ENCODE results near the gene NTN3. TPM values are rescaled to one million over a fixed set of nuclear protein-coding genes. Genes with fewer than 3 reads are reported as not detected.

NTN3 gene
- total and polyA plus RNA-seq, 7 donors: 0.01 to 0.20 (median 0.13) TPM; not detected in 3

- DNase-seq: no peak
- H3K27ac ChIP-seq: no peak overlapping the region
- H3K36me3 ChIP-seq (ENCODE audit: insufficient read depth in 1 of 2, low read depth in 1 of 2): no peaks in the 10 kb centered on the region
- WGBS, 3 donors: 89 to 93% (median 90%) methylated on average over 13 of the region's 13 CpGs
- no peak for ATAC-seq
- no peak overlapping the region for H3K4me3 ChIP-seq
- no peaks in the 10 kb centered on the region for H3K27me3 ChIP-seq (ENCODE audit: insufficient read depth in 3 of 3, low read length in 2 of 3)
- TF ChIP-seq, protein P1, sequence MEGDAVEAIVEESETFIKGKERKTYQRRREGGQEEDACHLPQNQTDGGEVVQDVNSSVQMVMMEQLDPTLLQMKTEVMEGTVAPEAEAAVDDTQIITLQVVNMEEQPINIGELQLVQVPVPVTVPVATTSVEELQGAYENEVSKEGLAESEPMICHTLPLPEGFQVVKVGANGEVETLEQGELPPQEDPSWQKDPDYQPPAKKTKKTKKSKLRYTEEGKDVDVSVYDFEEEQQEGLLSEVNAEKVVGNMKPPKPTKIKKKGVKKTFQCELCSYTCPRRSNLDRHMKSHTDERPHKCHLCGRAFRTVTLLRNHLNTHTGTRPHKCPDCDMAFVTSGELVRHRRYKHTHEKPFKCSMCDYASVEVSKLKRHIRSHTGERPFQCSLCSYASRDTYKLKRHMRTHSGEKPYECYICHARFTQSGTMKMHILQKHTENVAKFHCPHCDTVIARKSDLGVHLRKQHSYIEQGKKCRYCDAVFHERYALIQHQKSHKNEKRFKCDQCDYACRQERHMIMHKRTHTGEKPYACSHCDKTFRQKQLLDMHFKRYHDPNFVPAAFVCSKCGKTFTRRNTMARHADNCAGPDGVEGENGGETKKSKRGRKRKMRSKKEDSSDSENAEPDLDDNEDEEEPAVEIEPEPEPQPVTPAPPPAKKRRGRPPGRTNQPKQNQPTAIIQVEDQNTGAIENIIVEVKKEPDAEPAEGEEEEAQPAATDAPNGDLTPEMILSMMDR (IDR thresholded peaks at IDR 0.05): no peak
- H3K4me1 ChIP-seq: peaks cover 8% of the 10 kb centered on the region
- intact Hi-C loops (cut with DNase I): loop anchor here (5.0 kb wide), 2 partner anchors 76 to 84 kb away; partner anchors contain the start of gene ABCA3 (in 2 of the 2)
- H3K9me3 ChIP-seq: no peaks in the 10 kb centered on the region
These were observed 45.2 kb upstream of the NTN3 start for GRCh38 chr16:2425825-2426430.

- Histone ChIP-seq H3K4me3 (no peak overlapping the region), H3K27me3 (ENCODE audit: insufficient read depth in 3 of 3, low read length in 2 of 3) (no peaks in the 10 kb centered on the region), H3K4me1 (peaks cover 8% of the 10 kb centered on the region), H3K36me3 (ENCODE audit: insufficient read depth in 1 of 2, low read depth in 1 of 2) (no peaks in the 10 kb centered on the region), H3K27ac (no peak overlapping the region), H3K9me3 (no peaks in the 10 kb centered on the region)
- DNase-seq (no peak), ATAC-seq (no peak)
- intact Hi-C loops (cut with DNase I): loop anchor here (5.0 kb wide), 2 partner anchors 75 to 85 kb away; partner anchors contain the start of gene ABCA3 (in 2 of the 2)
- WGBS, 3 donors: 86 to 93% (median 92%) methylated on average over 6 of the region's 6 CpGs
- TF ChIP-seq, protein P1 (IDR thresholded peaks at IDR 0.05): no peak
These were observed 44.1 kb upstream of the NTN3 start for GRCh38 chr16:2426941-2427361.

DNA sequence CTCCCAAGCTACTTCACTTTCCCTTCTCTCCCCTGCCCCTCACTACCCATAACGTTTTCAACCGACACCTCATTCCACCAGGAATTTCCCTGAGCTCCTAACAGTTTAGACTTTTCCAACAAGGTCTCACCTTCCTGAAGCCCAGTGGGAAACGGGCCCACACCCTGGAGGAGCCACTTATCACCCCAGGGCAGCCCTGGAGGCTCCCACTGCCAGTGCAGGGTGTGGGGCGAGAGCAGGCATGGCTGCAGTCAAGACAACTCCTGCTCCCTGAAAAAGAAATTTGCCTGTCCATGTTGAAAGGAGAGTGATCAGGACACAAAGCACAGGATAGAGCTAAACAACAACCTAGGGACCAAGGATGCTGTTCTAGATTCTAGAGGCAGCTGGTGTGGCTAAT is 43.6 kb upstream of the NTN3 start:
- no peak for DNase-seq
- TF ChIP-seq, protein P1 (IDR thresholded peaks at IDR 0.05): no peak
- Histone ChIP-seq H3K9me3 (no peaks in the 10 kb centered on the region), H3K27me3 (ENCODE audit: insufficient read depth in 3 of 3, low read length in 2 of 3) (no peaks in the 10 kb centered on the region), H3K4me3 (no peak overlapping the region), H3K27ac (no peak overlapping the region), H3K4me1 (peaks cover 8% of the 10 kb centered on the region), H3K36me3 (ENCODE audit: insufficient read depth in 1 of 2, low read depth in 1 of 2) (peaks cover 0 to 2% of the 10 kb centered on the region in 2 donors)
- intact Hi-C loops (cut with DNase I): loop anchor here (5.0 kb wide), 2 partner anchors 75 to 85 kb away; partner anchors contain the start of gene ABCA3 (in 2 of the 2)
- no peak for ATAC-seq
- WGBS, 3 donors: 81 to 89% (median 84%) methylated on average over 4 of the region's 4 CpGs

GRCh38 chr16:2428051-2428783 is 42.9 kb upstream of the NTN3 start:
- 33 to 34% (median 34%) methylated on average over 28 of the region's 28 CpGs for WGBS, 3 donors
- peaks cover 8% of the 10 kb centered on the region for H3K4me1 ChIP-seq
- peak overlapping the region; percentile 80 for H3K27ac ChIP-seq
- H3K9me3 ChIP-seq: no peaks in the 10 kb centered on the region
- no peaks in the 10 kb centered on the region for H3K27me3 ChIP-seq (ENCODE audit: insufficient read depth in 3 of 3, low read length in 2 of 3)
- intact Hi-C loops (cut with DNase I): loop anchor here (5.0 kb wide), 2 partner anchors 74 to 86 kb away; partner anchors contain the start of gene ABCA3 (in 2 of the 2)
- peak; percentile 25 to 49 (median 33) for ATAC-seq
- no peak for DNase-seq
- TF ChIP-seq, protein P1 (IDR thresholded peaks at IDR 0.05): no peak
- H3K36me3 ChIP-seq (ENCODE audit: insufficient read depth in 1 of 2, low read depth in 1 of 2): peaks cover 0 to 9% of the 10 kb centered on the region in 2 donors
- H3K4me3 ChIP-seq: peak overlapping the region; percentile 85
